CD1c-positive myeloid dendritic cell (primary cell): ENCODE data around the gene CAMK2D.

Source experiments
- DNase-seq: peaks from one replicate; pipeline ENCODE4 v3.0.0-alpha.2; 2016; ENCODE audit errors: extremely low spot score

CAMK2D gene

GRCh38 chr4:113565702-113566012, 195.9 kb downstream of the CAMK2D start:
- no peak for DNase-seq

DNA sequence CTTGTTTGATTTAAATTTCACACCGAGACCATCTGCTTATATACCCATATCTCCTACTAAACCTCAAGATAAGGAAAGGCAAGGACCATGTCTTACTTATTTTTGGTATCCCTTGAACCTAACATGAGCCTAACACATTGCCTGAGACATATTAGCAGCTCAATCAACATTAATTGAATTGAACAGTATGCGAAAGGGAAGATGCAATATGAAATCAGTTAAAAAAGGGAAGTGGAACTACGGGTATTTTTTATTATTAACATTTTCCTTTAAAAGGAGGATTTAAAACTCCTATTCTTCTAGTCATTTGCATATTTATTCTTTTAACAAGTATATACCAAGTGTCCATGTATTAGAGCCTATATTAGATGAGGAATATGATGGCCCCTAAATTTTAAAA, 197.0 kb downstream of the CAMK2D start:
- DNase-seq: peak; percentile 42

GRCh38 chr4:113563691-113564378, 197.7 kb downstream of the CAMK2D start:
- no peak for DNase-seq

DNA sequence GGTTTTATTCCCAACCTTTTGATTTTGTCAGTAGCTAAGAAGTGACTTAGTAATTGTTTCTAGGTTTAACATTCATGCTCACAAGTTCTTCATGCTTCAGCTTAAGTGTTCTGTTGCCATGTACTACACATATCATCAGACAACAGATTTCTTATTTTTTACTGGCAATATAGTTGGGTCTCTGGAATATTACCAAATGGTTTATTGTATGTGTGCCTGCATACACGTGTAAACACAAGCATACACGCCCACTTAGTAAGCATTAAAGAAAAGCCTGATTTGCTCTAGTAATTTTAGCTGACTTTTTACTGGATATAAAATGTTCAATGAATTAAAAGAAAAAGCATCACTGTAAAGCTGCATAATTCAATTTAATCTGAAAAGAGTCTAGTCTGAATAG, 199.8 kb downstream of the CAMK2D start:
- no peak for DNase-seq

- no peak for DNase-seq
Measured at GRCh38 chr4:113561092-113561491, 200.4 kb downstream of the CAMK2D start.

DNA sequence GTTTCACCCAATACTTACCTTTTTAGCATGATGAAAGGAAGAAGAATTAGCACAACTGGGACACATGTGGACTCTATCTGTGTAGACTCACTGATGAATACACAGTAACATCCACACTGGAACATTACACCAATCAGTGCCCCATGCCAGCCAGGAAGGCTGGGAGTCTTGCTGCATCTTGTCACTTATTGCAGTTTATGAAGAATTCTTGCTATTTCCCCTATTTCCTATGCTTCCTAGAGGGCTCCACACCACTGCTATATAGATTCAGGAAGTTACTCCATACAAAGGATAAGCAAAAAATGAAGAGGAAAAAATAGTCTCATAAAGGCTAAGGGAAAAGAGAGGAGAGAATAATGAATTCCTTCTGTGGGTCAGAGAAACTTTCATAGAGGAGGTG, 201.0 kb downstream of the CAMK2D start:
- DNase-seq: peak; percentile 7

GRCh38 chr4:113559947-113560346, 201.6 kb downstream of the CAMK2D start:
- no peak for DNase-seq

- no peak for DNase-seq
Measured at GRCh38 chr4:113556382-113557134, 205.0 kb downstream of the CAMK2D start.

DNA sequence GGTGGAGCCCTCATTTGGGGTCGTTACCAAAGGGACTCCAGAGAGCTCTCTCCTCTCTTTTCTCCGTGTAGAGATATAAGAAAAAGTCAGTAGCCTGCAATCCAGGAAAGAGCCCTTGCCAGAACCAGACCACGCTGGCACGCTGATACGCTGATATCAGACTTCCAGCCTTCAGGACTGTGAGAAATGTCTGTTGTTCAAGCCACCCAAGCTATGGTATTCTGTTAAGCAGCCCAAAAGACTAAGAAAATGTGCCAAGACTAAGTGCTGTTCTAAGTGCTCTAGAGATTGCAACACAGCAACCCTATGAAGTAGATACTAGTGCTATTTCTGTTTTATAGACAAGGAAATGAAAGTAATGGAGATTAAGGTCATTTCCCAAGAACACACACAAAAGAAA, 205.7 kb downstream of the CAMK2D start:
- peak; percentile 35 for DNase-seq

GRCh38 chr4:113553082-113553481, 208.5 kb downstream of the CAMK2D start:
- no peak for DNase-seq

- DNase-seq: no peak
Measured at GRCh38 chr4:113550510-113550909, 211.0 kb downstream of the CAMK2D start.

DNA sequence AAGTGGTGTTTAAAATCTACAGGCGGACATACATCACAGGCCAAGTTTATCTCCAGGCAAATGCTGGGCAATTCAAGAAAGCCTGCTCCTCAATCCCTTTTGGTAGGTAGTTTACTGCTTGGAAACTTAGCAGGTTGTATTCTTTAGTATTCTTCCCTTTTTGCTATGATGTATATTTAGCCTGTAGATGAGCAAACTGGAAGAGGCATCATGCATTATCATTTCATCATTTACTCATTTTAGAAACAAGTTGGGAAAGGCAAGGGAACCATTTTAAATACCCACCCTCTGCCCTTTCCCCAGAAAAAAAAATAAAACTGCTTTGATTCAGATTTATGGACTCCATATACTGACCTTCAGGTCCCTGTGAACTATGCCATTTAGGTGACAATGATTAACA, 213.2 kb downstream of the CAMK2D start:
- no peak for DNase-seq

DNA sequence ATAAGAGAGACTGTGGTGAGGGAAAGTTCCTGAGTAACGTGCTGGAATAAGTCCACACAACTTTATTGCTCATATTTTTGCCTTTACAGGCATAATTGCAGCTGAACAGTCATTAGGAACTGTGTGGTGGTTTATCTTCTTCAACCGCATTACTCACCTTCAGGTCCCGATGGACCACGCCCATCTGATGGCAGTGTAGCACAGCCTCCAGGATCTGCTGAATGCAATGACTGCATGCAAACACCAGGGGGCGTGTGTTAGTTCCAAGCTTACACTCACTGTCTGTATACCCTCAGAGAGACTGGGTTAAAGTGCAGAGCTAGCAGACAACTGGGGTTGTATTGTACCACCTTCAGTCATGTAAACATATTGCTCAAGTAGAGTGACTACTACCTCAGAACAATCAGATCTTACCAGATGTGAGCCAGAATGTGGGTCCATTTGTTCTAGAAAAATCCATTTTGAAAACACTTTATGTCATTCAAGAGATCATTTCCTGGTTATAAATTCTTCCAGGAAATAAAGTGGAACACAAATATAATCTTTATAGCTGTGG, 214.0 kb downstream of the CAMK2D start:
- DNase-seq: peak; percentile 92

GRCh38 chr4:113541933-113542332, 219.6 kb downstream of the CAMK2D start:
- DNase-seq: no peak

- DNase-seq: no peak
Measured at GRCh38 chr4:113540859-113541258, 220.7 kb downstream of the CAMK2D start.

DNA sequence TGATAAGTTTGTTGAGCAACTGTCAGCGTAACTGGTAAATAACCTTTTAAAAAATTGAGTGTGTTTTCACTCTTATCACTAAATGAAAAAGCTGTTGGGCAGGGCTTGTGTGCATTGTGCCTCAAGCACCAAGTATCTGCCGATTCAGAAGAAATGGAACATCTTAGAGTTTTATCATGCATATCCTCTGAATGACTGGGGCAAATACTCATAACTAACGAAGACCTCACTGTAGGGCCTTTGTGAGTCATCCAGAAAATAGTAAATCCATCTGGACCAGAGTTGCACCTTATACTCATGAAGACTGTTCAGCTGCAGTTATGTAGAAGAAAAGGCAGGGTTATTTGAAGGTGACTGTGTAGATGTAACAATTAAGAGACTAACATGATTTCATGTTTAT, 222.1 kb downstream of the CAMK2D start:
- no peak for DNase-seq

DNA sequence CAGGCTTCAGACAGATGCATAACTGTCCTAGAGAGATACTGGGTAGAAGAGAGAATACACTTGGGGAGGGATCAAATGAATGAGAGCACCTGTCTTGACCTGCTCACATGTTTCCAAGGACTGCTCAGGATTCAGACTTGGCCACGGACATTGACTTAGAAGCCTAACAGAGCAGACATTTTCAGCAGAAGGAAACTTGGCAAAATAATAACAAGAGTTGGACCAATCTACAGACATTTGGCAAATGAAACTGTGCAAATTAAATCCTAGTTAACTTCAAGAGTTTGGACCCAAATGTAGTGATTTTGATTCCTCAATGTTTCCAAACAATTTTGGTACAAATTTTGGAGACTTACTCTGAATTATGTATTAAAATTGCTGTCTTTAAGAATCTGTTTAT, 223.9 kb downstream of the CAMK2D start:
- no peak for DNase-seq

DNA sequence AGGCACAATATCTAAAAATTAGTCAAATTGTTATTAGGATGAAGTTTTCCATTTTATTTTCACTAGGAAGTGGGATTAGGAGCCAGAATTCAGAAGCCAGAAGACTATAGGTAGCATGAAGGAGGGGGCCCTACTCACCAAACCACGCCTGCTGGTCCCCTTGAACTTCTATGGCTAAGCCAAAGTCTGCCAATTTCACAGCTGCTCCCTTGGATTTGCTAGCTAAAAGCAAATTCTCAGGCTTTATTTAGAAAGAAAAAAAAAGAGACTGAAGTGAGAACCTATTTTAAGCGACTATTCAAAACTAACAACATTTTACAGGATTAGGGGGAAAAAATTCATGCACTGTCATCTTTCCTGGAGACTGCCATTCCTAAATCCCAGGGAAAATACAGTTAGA, 224.3 kb downstream of the CAMK2D start:
- DNase-seq: no peak

DNA sequence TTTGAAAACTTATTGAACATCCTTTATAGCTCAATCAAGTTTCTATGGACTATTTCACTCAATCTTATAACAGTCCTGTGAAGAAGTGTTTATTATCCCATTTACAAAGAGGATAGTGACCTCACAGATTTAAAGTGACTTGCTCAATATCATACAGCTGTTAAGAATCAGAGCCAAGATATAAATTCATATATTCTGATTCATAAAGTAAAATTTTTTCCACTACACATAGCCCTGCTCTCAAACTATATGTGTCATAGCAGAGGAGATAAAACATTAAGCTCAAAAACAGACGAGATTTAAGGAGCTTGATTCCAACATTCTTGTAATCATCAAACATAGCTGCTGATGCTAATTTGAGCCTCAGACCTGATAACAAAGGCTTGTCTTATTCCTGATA, 226.8 kb downstream of the CAMK2D start:
- no peak for DNase-seq

- DNase-seq: no peak
Measured at GRCh38 chr4:113531572-113531971, 230.0 kb downstream of the CAMK2D start.

GRCh38 chr4:113528395-113528794, 233.1 kb downstream of the CAMK2D start:
- DNase-seq: no peak

DNA sequence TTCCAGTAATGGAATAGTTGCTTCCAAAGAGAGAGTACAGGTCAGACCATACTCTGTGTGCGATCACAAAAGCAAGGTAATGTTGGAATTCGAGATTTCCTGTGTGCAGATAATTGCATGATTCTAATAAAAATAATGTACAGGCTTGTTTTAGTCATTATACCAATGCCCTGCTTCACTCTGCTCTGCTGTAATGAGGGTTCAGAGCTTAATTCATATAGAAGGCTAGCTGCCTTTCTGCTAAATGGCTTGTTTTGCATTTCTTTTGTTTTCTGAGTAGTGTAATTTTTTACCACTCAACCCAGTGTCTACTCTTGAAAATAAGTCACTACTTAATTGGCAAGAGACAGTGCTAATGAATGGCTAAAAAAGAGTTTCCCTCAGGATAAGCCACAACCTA, 236.0 kb downstream of the CAMK2D start:
- DNase-seq: no peak

- no peak for DNase-seq
Measured at GRCh38 chr4:113524505-113525186, 236.9 kb downstream of the CAMK2D start.
